ENCODE data around the gene COX7A2. TPM values are rescaled to one million over a fixed set of nuclear protein-coding genes. Genes with fewer than 3 reads are reported as not detected.
A peak's percentile ranks its signal among the peaks of the same experiment; 100 is the strongest.

The COX7A2 gene
- total and polyA plus RNA-seq, 2 of the 13 experiments (the other 11 are each of a cell fraction or from before 2014, with no cell fraction given): 407 to 556 TPM

DNA sequence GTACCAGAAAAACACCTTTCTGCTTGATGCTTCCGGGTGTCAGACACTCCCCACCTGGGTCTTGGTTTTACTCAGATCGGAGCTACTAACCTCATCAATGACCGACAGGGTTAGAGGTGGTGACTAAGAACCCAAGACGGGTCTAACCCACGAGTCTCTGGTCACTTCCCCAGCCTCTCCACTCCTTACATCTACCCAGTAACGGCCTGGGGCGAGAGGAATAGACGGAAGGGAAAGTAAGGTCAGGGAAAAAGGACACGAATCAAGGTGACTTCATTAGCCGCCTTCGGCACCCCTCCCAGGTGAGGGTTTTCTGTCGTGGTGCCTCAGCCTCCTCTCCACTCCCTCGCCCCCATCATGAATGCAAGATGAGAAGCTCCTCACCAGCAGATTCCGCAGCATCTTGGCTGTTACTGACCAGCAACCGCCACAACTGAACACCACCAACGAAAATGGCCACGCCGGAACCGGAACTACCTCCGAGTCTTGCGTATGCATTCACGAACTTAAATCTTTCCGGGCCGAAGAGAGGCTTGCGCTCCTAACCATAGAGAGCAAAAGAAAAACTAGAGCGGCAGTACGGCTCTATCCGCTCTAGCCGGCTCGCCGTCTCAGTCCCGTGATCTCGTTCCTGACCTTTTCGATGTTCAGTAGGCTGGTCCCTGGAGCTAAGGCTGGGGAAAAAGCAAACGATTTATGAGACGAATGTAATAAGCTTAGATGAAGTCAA lies at the start of gene COX7A2 (continued):
- TF ChIP-seq, protein P1, sequence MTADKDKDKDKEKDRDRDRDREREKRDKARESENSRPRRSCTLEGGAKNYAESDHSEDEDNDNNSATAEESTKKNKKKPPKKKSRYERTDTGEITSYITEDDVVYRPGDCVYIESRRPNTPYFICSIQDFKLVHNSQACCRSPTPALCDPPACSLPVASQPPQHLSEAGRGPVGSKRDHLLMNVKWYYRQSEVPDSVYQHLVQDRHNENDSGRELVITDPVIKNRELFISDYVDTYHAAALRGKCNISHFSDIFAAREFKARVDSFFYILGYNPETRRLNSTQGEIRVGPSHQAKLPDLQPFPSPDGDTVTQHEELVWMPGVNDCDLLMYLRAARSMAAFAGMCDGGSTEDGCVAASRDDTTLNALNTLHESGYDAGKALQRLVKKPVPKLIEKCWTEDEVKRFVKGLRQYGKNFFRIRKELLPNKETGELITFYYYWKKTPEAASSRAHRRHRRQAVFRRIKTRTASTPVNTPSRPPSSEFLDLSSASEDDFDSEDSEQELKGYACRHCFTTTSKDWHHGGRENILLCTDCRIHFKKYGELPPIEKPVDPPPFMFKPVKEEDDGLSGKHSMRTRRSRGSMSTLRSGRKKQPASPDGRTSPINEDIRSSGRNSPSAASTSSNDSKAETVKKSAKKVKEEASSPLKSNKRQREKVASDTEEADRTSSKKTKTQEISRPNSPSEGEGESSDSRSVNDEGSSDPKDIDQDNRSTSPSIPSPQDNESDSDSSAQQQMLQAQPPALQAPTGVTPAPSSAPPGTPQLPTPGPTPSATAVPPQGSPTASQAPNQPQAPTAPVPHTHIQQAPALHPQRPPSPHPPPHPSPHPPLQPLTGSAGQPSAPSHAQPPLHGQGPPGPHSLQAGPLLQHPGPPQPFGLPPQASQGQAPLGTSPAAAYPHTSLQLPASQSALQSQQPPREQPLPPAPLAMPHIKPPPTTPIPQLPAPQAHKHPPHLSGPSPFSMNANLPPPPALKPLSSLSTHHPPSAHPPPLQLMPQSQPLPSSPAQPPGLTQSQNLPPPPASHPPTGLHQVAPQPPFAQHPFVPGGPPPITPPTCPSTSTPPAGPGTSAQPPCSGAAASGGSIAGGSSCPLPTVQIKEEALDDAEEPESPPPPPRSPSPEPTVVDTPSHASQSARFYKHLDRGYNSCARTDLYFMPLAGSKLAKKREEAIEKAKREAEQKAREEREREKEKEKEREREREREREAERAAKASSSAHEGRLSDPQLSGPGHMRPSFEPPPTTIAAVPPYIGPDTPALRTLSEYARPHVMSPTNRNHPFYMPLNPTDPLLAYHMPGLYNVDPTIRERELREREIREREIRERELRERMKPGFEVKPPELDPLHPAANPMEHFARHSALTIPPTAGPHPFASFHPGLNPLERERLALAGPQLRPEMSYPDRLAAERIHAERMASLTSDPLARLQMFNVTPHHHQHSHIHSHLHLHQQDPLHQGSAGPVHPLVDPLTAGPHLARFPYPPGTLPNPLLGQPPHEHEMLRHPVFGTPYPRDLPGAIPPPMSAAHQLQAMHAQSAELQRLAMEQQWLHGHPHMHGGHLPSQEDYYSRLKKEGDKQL (CRISPR knock-in tag; IDR thresholded peaks at IDR 0.05; ENCODE audit: low read depth): 0 out of 2 replicates have a peak, but pooled peaks have one; percentile 24
- TF ChIP-seq TP53 (CRISPR knock-in tag; conservative IDR thresholded peaks at IDR 0.05) (0 out of 2 replicates have a peak, but pooled peaks have one; percentile 50), CAMTA2 (CRISPR knock-in tag; IDR thresholded peaks at IDR 0.05; ENCODE audit: borderline replicate concordance) (peak; percentile 58; the same call in 1 of the 2 replicates), NFYB (CRISPR knock-in tag; IDR thresholded peaks at IDR 0.05) (peak; percentile 17; the same call in 1 of the 2 replicates), ZNF562 (CRISPR knock-in tag; IDR thresholded peaks at IDR 0.05; ENCODE audit: borderline replicate concordance) (no peak), SP140L (CRISPR knock-in tag; IDR thresholded peaks at IDR 0.05; ENCODE audit: borderline replicate concordance) (peak; percentile 56; the same call in 1 of the 2 replicates), ZNF136 (CRISPR knock-in tag; IDR thresholded peaks at IDR 0.05; ENCODE audit: low read depth) (0 out of 2 replicates have a peak, but pooled peaks have one; percentile 77), MTF2 (CRISPR knock-in tag; IDR thresholded peaks at IDR 0.05; ENCODE audit: borderline replicate concordance) (peak; percentile 88; the same call in 1 of the 2 replicates), TARDBP (CRISPR knock-in tag; IDR thresholded peaks at IDR 0.05) (peak; percentile 85; the same call in 1 of the 2 replicates), PHF21A (CRISPR knock-in tag; IDR thresholded peaks at IDR 0.05) (peak; percentile 75), ZNF75D (CRISPR knock-in tag; IDR thresholded peaks at IDR 0.05; ENCODE audit: borderline replicate concordance) (no peak), HES4 (CRISPR knock-in tag; IDR thresholded peaks at IDR 0.05; ENCODE audit: borderline replicate concordance) (peak; percentile 53; the same call in 1 of the 2 replicates), ELF1 (CRISPR knock-in tag; IDR thresholded peaks at IDR 0.05) (peak; percentile 87), FOXK1 (CRISPR knock-in tag; IDR thresholded peaks at IDR 0.05; ENCODE audit: borderline replicate concordance, low read depth) (peak; percentile 59; the same call in 1 of the 2 replicates), ZNF333 (CRISPR knock-in tag; IDR thresholded peaks at IDR 0.05; ENCODE audit: borderline replicate concordance) (no peak), ZNF232 (CRISPR knock-in tag; IDR thresholded peaks at IDR 0.05; ENCODE audit: borderline replicate concordance) (peak; percentile 55; the same call in 1 of the 2 replicates), NR2F1 (CRISPR knock-in tag; IDR thresholded peaks at IDR 0.05) (peak; percentile 71 to 87)
- TF ChIP-seq, protein P2, sequence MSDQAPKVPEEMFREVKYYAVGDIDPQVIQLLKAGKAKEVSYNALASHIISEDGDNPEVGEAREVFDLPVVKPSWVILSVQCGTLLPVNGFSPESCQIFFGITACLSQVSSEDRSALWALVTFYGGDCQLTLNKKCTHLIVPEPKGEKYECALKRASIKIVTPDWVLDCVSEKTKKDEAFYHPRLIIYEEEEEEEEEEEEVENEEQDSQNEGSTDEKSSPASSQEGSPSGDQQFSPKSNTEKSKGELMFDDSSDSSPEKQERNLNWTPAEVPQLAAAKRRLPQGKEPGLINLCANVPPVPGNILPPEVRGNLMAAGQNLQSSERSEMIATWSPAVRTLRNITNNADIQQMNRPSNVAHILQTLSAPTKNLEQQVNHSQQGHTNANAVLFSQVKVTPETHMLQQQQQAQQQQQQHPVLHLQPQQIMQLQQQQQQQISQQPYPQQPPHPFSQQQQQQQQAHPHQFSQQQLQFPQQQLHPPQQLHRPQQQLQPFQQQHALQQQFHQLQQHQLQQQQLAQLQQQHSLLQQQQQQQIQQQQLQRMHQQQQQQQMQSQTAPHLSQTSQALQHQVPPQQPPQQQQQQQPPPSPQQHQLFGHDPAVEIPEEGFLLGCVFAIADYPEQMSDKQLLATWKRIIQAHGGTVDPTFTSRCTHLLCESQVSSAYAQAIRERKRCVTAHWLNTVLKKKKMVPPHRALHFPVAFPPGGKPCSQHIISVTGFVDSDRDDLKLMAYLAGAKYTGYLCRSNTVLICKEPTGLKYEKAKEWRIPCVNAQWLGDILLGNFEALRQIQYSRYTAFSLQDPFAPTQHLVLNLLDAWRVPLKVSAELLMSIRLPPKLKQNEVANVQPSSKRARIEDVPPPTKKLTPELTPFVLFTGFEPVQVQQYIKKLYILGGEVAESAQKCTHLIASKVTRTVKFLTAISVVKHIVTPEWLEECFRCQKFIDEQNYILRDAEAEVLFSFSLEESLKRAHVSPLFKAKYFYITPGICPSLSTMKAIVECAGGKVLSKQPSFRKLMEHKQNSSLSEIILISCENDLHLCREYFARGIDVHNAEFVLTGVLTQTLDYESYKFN (CRISPR knock-in tag; conservative IDR thresholded peaks at IDR 0.05): peak; percentile 41; the same call in 1 of the 2 replicates
- TF ChIP-seq, protein P3, sequence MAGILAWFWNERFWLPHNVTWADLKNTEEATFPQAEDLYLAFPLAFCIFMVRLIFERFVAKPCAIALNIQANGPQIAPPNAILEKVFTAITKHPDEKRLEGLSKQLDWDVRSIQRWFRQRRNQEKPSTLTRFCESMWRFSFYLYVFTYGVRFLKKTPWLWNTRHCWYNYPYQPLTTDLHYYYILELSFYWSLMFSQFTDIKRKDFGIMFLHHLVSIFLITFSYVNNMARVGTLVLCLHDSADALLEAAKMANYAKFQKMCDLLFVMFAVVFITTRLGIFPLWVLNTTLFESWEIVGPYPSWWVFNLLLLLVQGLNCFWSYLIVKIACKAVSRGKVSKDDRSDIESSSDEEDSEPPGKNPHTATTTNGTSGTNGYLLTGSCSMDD (CRISPR knock-in tag; IDR thresholded peaks at IDR 0.05): no peak

Measured in HepG2 (cell line).